NB4 (cell line): ENCODE results near the gene TNFRSF14.

Experiments used
- DNase-seq: peaks from one replicate; pipeline ENCODE4 v3.0.0; 2010; ENCODE audit warnings: low read depth
- H3K4me3 ChIP-seq: one replicate; pipeline ENCODE4 v1.5.1; 2011; ENCODE audit warnings: mild to moderate bottlenecking, low read depth, low read length, moderate library complexity
- CTCF ChIP-seq: IDR thresholded peaks from one replicate; pipeline ENCODE4 v1.5.1; 2012; ENCODE audit warnings: low read depth, low read length
- MAX ChIP-seq: IDR thresholded peaks from 2 replicates; pipeline ENCODE4 v1.6.1; 2011; ENCODE audit warnings: low read depth, low read length
- MYC ChIP-seq: IDR thresholded peaks from 2 replicates; pipeline ENCODE4 v1.6.1; 2011; ENCODE audit warnings: low read depth, low read length
- POLR2A ChIP-seq: IDR thresholded peaks from 2 replicates; pipeline ENCODE4 v1.6.1; 2011; ENCODE audit warnings: mild to moderate bottlenecking; ENCODE audit not compliant: insufficient read length; ENCODE audit errors: extremely low read depth

TNFRSF14 gene

GRCh38 chr1:2594641-2595131 is 38.5 kb downstream of the TNFRSF14 start:
- TF ChIP-seq MYC, result no peak
- no peak for TF ChIP-seq POLR2A
- TF ChIP-seq CTCF, result no peak
- no peak for DNase-seq
- no peak overlapping the region for H3K4me3 ChIP-seq

- H3K4me3 ChIP-seq, result no peak overlapping the region
- DNase-seq, result no peak
These were observed 39.2 kb downstream of the TNFRSF14 start for GRCh38 chr1:2595261-2595811.

GRCh38 chr1:2595812-2596529 is 39.8 kb downstream of the TNFRSF14 start:
- no peak for TF ChIP-seq MYC
- no peak for TF ChIP-seq MAX
- no peak for TF ChIP-seq CTCF
- TF ChIP-seq POLR2A, result no peak

More at GRCh38 chr1:2595261-2595811, 39.2 kb downstream of the TNFRSF14 start:
- TF ChIP-seq CTCF (no peak), MAX (no peak), POLR2A (no peak), MYC (no peak)

GRCh38 chr1:2596530-2597333 is 40.6 kb downstream of the TNFRSF14 start:
- TF ChIP-seq MAX (no peak), POLR2A (no peak), CTCF (no peak), MYC (no peak)
- H3K4me3 ChIP-seq, result no peak overlapping the region
- no peak for DNase-seq

More at GRCh38 chr1:2595812-2596529, 39.8 kb downstream of the TNFRSF14 start:
- no peak for DNase-seq
- no peak overlapping the region for H3K4me3 ChIP-seq

GRCh38 chr1:2597441-2598328 is 41.5 kb downstream of the TNFRSF14 start:
- no peak for TF ChIP-seq MYC
- no peak for TF ChIP-seq MAX
- no peak for TF ChIP-seq POLR2A
- TF ChIP-seq CTCF, result no peak
- no peak overlapping the region for H3K4me3 ChIP-seq
- DNase-seq, result peak; percentile 72
